ENCODE data around the gene RAB11FIP4.

- TF ChIP-seq CTCF (IDR thresholded peaks at IDR 0.05) (no peak), EZH2 (IDR thresholded peaks at IDR 0.05; ENCODE audit: borderline replicate concordance, insufficient read depth, low read depth, low read length, poor library complexity, severe bottlenecking) (no peak)
These were observed 27.5 kb upstream of the RAB11FIP4 start for GRCh38 chr17:31364012-31364411.
